Measurements from ENCODE around the gene GPSM1. TPM values are rescaled to one million over a fixed set of nuclear protein-coding genes. Genes with fewer than 3 reads are reported as not detected.

GPSM1 gene
- total and polyA plus RNA-seq, 9 of the 15 experiments (the other 6 are each of a cell fraction or from before 2014, with no cell fraction given), result 0.04 to 14.2 (median 3.1) TPM

DNA sequence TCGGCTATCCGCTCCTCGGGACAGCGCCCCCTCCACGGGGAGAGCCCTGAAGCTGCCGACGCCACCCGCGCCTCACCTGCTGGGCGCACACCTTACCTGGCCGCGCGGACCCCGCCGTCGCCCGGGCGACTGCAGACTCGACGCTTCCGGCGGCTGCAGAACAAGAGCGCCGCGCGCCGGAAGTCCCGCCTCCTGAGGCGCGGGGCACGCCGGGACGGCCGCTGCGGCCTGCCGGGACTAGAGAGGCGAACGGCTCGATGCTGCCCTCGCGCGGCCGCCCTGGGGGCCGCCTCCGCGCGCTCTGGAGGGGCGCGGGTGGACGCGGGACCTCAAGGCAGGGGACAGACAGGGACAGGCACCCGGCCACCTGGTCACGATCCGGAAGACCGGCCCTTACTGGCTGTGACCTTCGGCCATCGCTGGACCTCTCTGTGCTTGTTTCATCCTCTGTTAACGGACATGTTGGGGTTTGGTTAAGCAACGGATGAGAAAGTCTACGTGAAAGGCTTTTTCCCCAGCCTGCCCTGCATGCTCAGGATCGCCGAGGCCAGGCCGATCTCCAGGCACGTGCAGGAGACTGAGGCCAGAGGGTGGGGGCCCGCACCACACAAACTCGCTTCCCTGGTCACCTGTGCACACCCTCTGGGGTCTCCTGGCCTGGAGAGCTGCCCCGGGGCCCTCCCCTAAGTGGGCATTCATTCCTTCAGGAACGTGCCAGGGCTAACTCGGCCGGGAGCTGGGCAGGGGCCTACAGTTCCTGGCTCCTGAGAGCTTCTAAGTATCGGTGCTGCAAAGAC is 72.9 kb downstream of the GPSM1 start, which contains the start of gene SNAPC4 (continued):
- TF ChIP-seq, protein P1, sequence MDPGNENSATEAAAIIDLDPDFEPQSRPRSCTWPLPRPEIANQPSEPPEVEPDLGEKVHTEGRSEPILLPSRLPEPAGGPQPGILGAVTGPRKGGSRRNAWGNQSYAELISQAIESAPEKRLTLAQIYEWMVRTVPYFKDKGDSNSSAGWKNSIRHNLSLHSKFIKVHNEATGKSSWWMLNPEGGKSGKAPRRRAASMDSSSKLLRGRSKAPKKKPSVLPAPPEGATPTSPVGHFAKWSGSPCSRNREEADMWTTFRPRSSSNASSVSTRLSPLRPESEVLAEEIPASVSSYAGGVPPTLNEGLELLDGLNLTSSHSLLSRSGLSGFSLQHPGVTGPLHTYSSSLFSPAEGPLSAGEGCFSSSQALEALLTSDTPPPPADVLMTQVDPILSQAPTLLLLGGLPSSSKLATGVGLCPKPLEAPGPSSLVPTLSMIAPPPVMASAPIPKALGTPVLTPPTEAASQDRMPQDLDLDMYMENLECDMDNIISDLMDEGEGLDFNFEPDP (CRISPR knock-in tag; IDR thresholded peaks at IDR 0.05), result no peak
- no peak for TF ChIP-seq SLC30A9 (CRISPR knock-in tag; IDR thresholded peaks at IDR 0.05)
- TF ChIP-seq SMARCB1 (IDR thresholded peaks at IDR 0.05; ENCODE audit: insufficient read length, low read depth), result no peak
- TF ChIP-seq RFX7 (CRISPR knock-in tag; IDR thresholded peaks at IDR 0.05), result no peak
- no peak for TF ChIP-seq CBX5 (IDR thresholded peaks at IDR 0.05; ENCODE audit: borderline replicate concordance, low read depth)
- TF ChIP-seq ZNF436 (CRISPR knock-in tag; IDR thresholded peaks at IDR 0.05), result no peak
- TF ChIP-seq ZC3H11A (IDR thresholded peaks at IDR 0.05; ENCODE audit: low read depth, low read length), result no peak
- peak in 1 of 2 experiments; percentile 25; a peak in 1 of 4 replicates for TF ChIP-seq RCOR1 (IDR thresholded peaks at IDR 0.05; ENCODE audit: borderline replicate concordance in 1 of 2, low read depth in 2 of 2, low read length in 2 of 2)
- peak; percentile 8 for TF ChIP-seq NEUROD1 (IDR thresholded peaks at IDR 0.05; ENCODE audit: borderline replicate concordance, low read depth, low read length, partially characterized antibody)
- no peak for TF ChIP-seq ARHGAP35 (IDR thresholded peaks at IDR 0.05; ENCODE audit: partially characterized antibody)
- TF ChIP-seq IRF1 (CRISPR knock-in tag; IDR thresholded peaks at IDR 0.05; ENCODE audit: borderline replicate concordance), result no peak
- TF ChIP-seq MITF (IDR thresholded peaks at IDR 0.05), result no peak
- TF ChIP-seq ZBTB17 (CRISPR knock-in tag; IDR thresholded peaks at IDR 0.05), result no peak
- TF ChIP-seq ZNF444 (CRISPR knock-in tag; IDR thresholded peaks at IDR 0.05), result no peak
- no peak for TF ChIP-seq THRAP3 (IDR thresholded peaks at IDR 0.05; ENCODE audit: borderline replicate concordance)
- TF ChIP-seq NR1H2 (CRISPR knock-in tag; IDR thresholded peaks at IDR 0.05), result no peak
- TF ChIP-seq ZNF695 (CRISPR knock-in tag; IDR thresholded peaks at IDR 0.05), result no peak
- TF ChIP-seq NR2C2 (CRISPR knock-in tag; IDR thresholded peaks at IDR 0.05), result no peak
- TF ChIP-seq NR2C2 (tag; IDR thresholded peaks at IDR 0.05), result peak; percentile 31; the same call in 1 of the 2 replicates
- no peak for TF ChIP-seq ARID1B (IDR thresholded peaks at IDR 0.05)
- 0 out of 2 replicates have a peak, but pooled peaks have one; percentile 43 for TF ChIP-seq SAFB (IDR thresholded peaks at IDR 0.05; ENCODE audit: borderline replicate concordance, low read depth, low read length)
- peak; percentile 70; the same call in 1 of the 2 replicates for TF ChIP-seq STAG1 (CRISPR knock-in tag; IDR thresholded peaks at IDR 0.05; ENCODE audit: borderline replicate concordance)
- TF ChIP-seq, protein P2, sequence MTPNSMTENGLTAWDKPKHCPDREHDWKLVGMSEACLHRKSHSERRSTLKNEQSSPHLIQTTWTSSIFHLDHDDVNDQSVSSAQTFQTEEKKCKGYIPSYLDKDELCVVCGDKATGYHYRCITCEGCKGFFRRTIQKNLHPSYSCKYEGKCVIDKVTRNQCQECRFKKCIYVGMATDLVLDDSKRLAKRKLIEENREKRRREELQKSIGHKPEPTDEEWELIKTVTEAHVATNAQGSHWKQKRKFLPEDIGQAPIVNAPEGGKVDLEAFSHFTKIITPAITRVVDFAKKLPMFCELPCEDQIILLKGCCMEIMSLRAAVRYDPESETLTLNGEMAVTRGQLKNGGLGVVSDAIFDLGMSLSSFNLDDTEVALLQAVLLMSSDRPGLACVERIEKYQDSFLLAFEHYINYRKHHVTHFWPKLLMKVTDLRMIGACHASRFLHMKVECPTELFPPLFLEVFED (CRISPR knock-in tag; conservative IDR thresholded peaks at IDR 0.05), result no peak
- no peak for TF ChIP-seq BCL6 (CRISPR knock-in tag; IDR thresholded peaks at IDR 0.05)

Data from K562 (cell line).